HEK293 (cell line): Measurements from ENCODE around the gene CPE.

ENCODE experiments used
- MEIS1 ChIP-seq: sonication (generic); formaldehyde crosslinking; IDR thresholded peaks from 2 replicates; pipeline ENCODE4 v1.8.1; 2022; ENCODE audit warnings: missing genetic modification reagents, mild to moderate bottlenecking, borderline replicate concordance
- ZBTB21 ChIP-seq: fragments of 450-650 bp; formaldehyde crosslinking; IDR thresholded peaks from 2 replicates; pipeline ENCODE4 v1.5.1; 2017; ENCODE audit warnings: missing biosample characterization, missing genetic modification characterization
- ZNF114 ChIP-seq: fragments of 450-650 bp; formaldehyde crosslinking; IDR thresholded peaks from 2 replicates; pipeline ENCODE4 v1.5.0; 2017; ENCODE audit warnings: missing biosample characterization, missing genetic modification characterization
- ZNF670 ChIP-seq: fragments of 450-650 bp; formaldehyde crosslinking; IDR thresholded peaks from 2 replicates; pipeline ENCODE4 v1.5.1; 2016; ENCODE audit warnings: missing biosample characterization, missing genetic modification characterization, low read depth
- TF ChIP-seq, protein P1 (sequence below): fragments of 450-650 bp; formaldehyde crosslinking; IDR thresholded peaks from 2 replicates; pipeline ENCODE4 v1.5.1; 2016; ENCODE audit warnings: missing biosample characterization, missing genetic modification characterization
- TF ChIP-seq, protein P2 (sequence below): fragments of 450-650 bp; formaldehyde crosslinking; IDR thresholded peaks from 2 replicates; pipeline ENCODE4 v1.5.1; 2016; ENCODE audit warnings: missing biosample characterization, missing genetic modification characterization, low read depth
- TF ChIP-seq, protein P3 (sequence below): fragments of 450-650 bp; formaldehyde crosslinking; IDR thresholded peaks from 2 replicates; pipeline ENCODE4 v1.5.1; 2017; ENCODE audit warnings: missing biosample characterization, missing genetic modification characterization

DNA sequence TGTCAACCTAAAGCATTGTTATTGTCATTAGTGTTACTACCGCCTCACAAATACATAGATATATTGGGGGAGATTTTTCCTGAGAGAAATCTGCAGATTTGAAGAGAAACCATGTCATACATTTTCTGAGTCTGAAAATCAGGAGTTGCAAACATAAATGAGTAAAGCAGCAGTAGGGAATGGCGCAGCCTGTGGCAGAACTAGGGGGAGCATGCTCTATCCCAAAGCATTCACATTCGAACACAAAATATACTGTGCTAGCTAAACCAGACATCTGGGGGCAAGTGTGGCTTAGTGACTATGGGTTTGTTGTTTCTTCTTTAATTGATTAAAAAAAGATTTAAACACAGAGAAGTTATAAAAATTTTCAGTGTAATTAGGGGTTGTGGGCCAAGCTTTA, 83.2 kb downstream of the CPE start:
- TF ChIP-seq MEIS1 (CRISPR knock-in tag) (no peak), ZNF670 (no peak), ZBTB21 (tag by site-specific recombination) (no peak), ZNF114 (no peak)
- TF ChIP-seq, protein P1, sequence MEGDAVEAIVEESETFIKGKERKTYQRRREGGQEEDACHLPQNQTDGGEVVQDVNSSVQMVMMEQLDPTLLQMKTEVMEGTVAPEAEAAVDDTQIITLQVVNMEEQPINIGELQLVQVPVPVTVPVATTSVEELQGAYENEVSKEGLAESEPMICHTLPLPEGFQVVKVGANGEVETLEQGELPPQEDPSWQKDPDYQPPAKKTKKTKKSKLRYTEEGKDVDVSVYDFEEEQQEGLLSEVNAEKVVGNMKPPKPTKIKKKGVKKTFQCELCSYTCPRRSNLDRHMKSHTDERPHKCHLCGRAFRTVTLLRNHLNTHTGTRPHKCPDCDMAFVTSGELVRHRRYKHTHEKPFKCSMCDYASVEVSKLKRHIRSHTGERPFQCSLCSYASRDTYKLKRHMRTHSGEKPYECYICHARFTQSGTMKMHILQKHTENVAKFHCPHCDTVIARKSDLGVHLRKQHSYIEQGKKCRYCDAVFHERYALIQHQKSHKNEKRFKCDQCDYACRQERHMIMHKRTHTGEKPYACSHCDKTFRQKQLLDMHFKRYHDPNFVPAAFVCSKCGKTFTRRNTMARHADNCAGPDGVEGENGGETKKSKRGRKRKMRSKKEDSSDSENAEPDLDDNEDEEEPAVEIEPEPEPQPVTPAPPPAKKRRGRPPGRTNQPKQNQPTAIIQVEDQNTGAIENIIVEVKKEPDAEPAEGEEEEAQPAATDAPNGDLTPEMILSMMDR (tag by site-specific recombination), result no peak
- TF ChIP-seq, protein P2, sequence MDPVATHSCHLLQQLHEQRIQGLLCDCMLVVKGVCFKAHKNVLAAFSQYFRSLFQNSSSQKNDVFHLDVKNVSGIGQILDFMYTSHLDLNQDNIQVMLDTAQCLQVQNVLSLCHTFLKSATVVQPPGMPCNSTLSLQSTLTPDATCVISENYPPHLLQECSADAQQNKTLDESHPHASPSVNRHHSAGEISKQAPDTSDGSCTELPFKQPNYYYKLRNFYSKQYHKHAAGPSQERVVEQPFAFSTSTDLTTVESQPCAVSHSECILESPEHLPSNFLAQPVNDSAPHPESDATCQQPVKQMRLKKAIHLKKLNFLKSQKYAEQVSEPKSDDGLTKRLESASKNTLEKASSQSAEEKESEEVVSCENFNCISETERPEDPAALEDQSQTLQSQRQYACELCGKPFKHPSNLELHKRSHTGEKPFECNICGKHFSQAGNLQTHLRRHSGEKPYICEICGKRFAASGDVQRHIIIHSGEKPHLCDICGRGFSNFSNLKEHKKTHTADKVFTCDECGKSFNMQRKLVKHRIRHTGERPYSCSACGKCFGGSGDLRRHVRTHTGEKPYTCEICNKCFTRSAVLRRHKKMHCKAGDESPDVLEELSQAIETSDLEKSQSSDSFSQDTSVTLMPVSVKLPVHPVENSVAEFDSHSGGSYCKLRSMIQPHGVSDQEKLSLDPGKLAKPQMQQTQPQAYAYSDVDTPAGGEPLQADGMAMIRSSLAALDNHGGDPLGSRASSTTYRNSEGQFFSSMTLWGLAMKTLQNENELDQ (tag by site-specific recombination), result no peak
- TF ChIP-seq, protein P3, sequence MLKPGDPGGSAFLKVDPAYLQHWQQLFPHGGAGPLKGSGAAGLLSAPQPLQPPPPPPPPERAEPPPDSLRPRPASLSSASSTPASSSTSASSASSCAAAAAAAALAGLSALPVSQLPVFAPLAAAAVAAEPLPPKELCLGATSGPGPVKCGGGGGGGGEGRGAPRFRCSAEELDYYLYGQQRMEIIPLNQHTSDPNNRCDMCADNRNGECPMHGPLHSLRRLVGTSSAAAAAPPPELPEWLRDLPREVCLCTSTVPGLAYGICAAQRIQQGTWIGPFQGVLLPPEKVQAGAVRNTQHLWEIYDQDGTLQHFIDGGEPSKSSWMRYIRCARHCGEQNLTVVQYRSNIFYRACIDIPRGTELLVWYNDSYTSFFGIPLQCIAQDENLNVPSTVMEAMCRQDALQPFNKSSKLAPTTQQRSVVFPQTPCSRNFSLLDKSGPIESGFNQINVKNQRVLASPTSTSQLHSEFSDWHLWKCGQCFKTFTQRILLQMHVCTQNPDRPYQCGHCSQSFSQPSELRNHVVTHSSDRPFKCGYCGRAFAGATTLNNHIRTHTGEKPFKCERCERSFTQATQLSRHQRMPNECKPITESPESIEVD (tag by site-specific recombination), result no peak
